Esophagus squamous epithelium (tissue), 5 donors: ENCODE measurements around the gene HPD. TPM values are rescaled to one million over a fixed set of nuclear protein-coding genes. Genes with fewer than 3 reads are reported as not detected.

Source experiments
- DNase-seq: peaks from one replicate; lab custom pipeline; 2025; lab: John Stamatoyannopoulos, UW
- H3K27ac ChIP-seq, 4 donors: fragments of 200-600 bp; sonication (generic); one replicate each; pipeline ENCODE4 v1.5.1; 2016 to 2019; ENCODE audit warnings: mild to moderate bottlenecking in 1 of 4
- H3K27me3 ChIP-seq, 4 donors: fragments of 200-600 bp; sonication (generic); 1 replicate in 3 of 4; 2 replicates in 1 of 4; pipeline versions ENCODE4 v1.5.1 to v1.6.0; 2017 to 2021; ENCODE audit warnings: antibody characterized with exemption in 1 of 4
- H3K36me3 ChIP-seq, 3 donors: fragments of 200-600 bp; sonication (generic); one replicate each; pipeline ENCODE4 v1.5.1; 2016 to 2019
- H3K4me1 ChIP-seq, 3 donors: fragments of 200-600 bp; sonication (generic); one replicate each; pipeline ENCODE4 v1.5.1; 2017 to 2019
- H3K4me3 ChIP-seq, 4 donors: fragments of 200-600 bp; sonication (generic); 1 replicate in 3 of 4; 2 replicates in 1 of 4; pipeline ENCODE4 v1.5.1; 2016 to 2019; ENCODE audit warnings: mild to moderate bottlenecking in 2 of 4, moderate library complexity in 1 of 4
- H3K9me3 ChIP-seq, 3 donors: fragments of 200-600 bp; sonication (generic); one replicate each; pipeline ENCODE4 v1.5.1; 2016 to 2019
- CTCF ChIP-seq, 6 experiments: fragments of 450-650 bp in 4 of 6; fragments of 200-600 bp in 2 of 6; sonication (generic) in 2 of 6; IDR thresholded peaks; one replicate each; pipeline ENCODE4 v1.5.1; 2016 to 2019; ENCODE audit warnings: antibody characterized with exemption in 6 of 6, mild to moderate bottlenecking in 4 of 6, moderate library complexity in 4 of 6
- POLR2A ChIP-seq, 4 donors: fragments of 450-650 bp; IDR thresholded peaks; one replicate each; pipeline ENCODE4 v1.6.1; 2017; ENCODE audit warnings: antibody characterized with exemption in 4 of 4, mild to moderate bottlenecking in 4 of 4, moderate library complexity in 3 of 4
- WGBS, 2 donors: methylation state at CpG; one replicate each; pipeline ENCODE4 v1.1.5; 2018; 5-methylcytosine and 5-hydroxymethylcytosine counted together
- intact Hi-C: fragments of 100-400 bp; cut with DNase I; formaldehyde crosslinking; loops from one replicate; pipeline ENCODE4 v1.15.0; 2022
- total RNA-seq, 4 donors: library from RNA; depleted of rRNA; stranded (reverse); fragments of >200 nt; gene quantifications; one replicate each; pipeline ENCODE4 v1.1.0, GENCODE V29; 2016
- donor health status: DM: yes; HTN: yes; CAD: no.

HPD gene
- total RNA-seq, 4 donors from 2014 or later: 1.3 TPM; not detected in 3

- TF ChIP-seq CTCF (IDR thresholded peaks at IDR 0.05) (no peak), POLR2A (IDR thresholded peaks at IDR 0.05) (no peak)
- no peak overlapping the region for H3K4me3 ChIP-seq
- no peaks in the 10 kb centered on the region for H3K9me3 ChIP-seq
- H3K27ac ChIP-seq: no peak overlapping the region
- 71 to 77% methylated on average over 12 of the region's 13 CpGs for WGBS, 2 donors
- no peaks in the 10 kb centered on the region for H3K36me3 ChIP-seq
- no peaks in the 10 kb centered on the region for H3K27me3 ChIP-seq
- DNase-seq: no peak
- intact Hi-C loops: no loop called here
- H3K4me1 ChIP-seq: peaks cover 0 to 16% (median 6%) of the 10 kb centered on the region in 3 donors
These were observed 15.2 kb downstream of the HPD start for GRCh38 chr12:121843236-121843982.

GRCh38 chr12:121839993-121840761 is 18.5 kb downstream of the HPD start:
- Histone ChIP-seq H3K36me3 (no peaks in the 10 kb centered on the region), H3K27ac (peak overlapping the region; percentile 65 to 81 (median 78)), H3K27me3 (no peaks in the 10 kb centered on the region), H3K4me1 (peaks cover 0 to 16% (median 6%) of the 10 kb centered on the region in 3 donors), H3K9me3 (no peaks in the 10 kb centered on the region), H3K4me3 (peak overlapping the region; percentile 31 to 77 (median 62))
- TF ChIP-seq POLR2A (IDR thresholded peaks at IDR 0.05) (no peak), CTCF (IDR thresholded peaks at IDR 0.05) (no peak)
- intact Hi-C loops: no loop called here
- 67 to 82% methylated on average over 18 to 20 of the region's 24 CpGs for WGBS, 2 donors
- no peak for DNase-seq

GRCh38 chr12:121839106-121839992 is 19.3 kb downstream of the HPD start:
- no peaks in the 10 kb centered on the region for H3K27me3 ChIP-seq
- DNase-seq: peak; percentile 98
- no peaks in the 10 kb centered on the region for H3K9me3 ChIP-seq
- TF ChIP-seq CTCF (IDR thresholded peaks at IDR 0.05) (peak in 5 of 6 experiments; percentile 45 to 75 (median 68)), POLR2A (IDR thresholded peaks at IDR 0.05) (peak in 2 of 4 donors; percentile 42 to 57)
- H3K27ac ChIP-seq: peak overlapping the region; percentile 65 to 81 (median 78)
- intact Hi-C loops: no loop called here
- peak overlapping the region; percentile 31 to 77 (median 62) for H3K4me3 ChIP-seq
- peaks cover 0 to 16% (median 6%) of the 10 kb centered on the region in 3 donors for H3K4me1 ChIP-seq
- H3K36me3 ChIP-seq: no peaks in the 10 kb centered on the region
- 17 to 35% methylated on average over 10 to 18 of the region's 53 CpGs for WGBS, 2 donors

GRCh38 chr12:121838126-121838525 is 20.5 kb downstream of the HPD start:
- intact Hi-C loops: no loop called here
- Histone ChIP-seq H3K9me3 (no peaks in the 10 kb centered on the region), H3K4me3 (no peak overlapping the region), H3K27me3 (no peaks in the 10 kb centered on the region), H3K27ac (no peak overlapping the region), H3K36me3 (no peaks in the 10 kb centered on the region), H3K4me1 (peaks cover 0 to 16% (median 6%) of the 10 kb centered on the region in 3 donors)
- DNase-seq: no peak
- 72 to 87% methylated on average over 4 to 5 of the region's 5 CpGs for WGBS, 2 donors
- TF ChIP-seq CTCF (IDR thresholded peaks at IDR 0.05) (no peak), POLR2A (IDR thresholded peaks at IDR 0.05) (no peak)
